HepG2 (cell line): Measurements from ENCODE around the gene LOC128125822.

Source experiments
- CHCHD3 ChIP-seq: sonication (generic); formaldehyde crosslinking; IDR thresholded peaks from 2 replicates; pipeline ENCODE4 v1.8.0; 2022; ENCODE audit warnings: mild to moderate bottlenecking, missing genetic modification reagents, moderate library complexity
- GTF2F1 ChIP-seq: fragments of 150-350 bp; IDR thresholded peaks from 2 replicates; pipeline ENCODE4 v1.6.1; 2014; ENCODE audit warnings: low read length
- ZBTB1 ChIP-seq: sonication (generic); formaldehyde crosslinking; IDR thresholded peaks from 2 replicates; pipeline ENCODE4 v1.4.0; 2020; ENCODE audit warnings: missing genetic modification reagents, borderline replicate concordance
- ZBTB43 ChIP-seq: sonication (generic); formaldehyde crosslinking; conservative IDR thresholded peaks from 2 replicates; pipeline ENCODE4 v1.4.0; 2020; ENCODE audit warnings: missing genetic modification reagents

DNA sequence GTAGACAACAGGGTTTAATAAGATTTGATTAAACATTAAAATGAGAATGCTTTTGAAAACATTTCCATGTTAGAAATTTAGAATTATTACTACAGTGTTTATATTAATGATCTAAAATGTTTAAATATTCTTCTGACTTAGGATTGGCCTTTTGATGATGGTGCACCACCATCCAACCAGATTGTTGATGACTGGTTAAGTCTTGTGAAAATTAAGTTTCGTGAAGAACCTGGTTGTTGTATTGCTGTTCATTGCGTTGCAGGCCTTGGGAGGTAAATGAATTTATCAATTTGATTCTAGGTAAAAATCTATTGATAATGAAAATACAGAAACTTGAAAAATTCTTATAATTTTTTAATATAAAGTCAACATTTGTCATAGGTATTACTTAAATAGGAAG lies 6.5 kb downstream of the LOC128125822 start:
- TF ChIP-seq CHCHD3 (CRISPR knock-in tag) (no peak), ZBTB1 (CRISPR knock-in tag) (no peak), ZBTB43 (CRISPR knock-in tag) (no peak), GTF2F1 (no peak)
